ENCODE data around the gene TMEM179. TPM values are rescaled to one million over a fixed set of nuclear protein-coding genes. Genes with fewer than 3 reads are reported as not detected.

The TMEM179 gene
- total RNA-seq, 1 donor, result not detected

GRCh38 chr14:104561632-104562495, 42.7 kb downstream of the TMEM179 start:
- no peak for DNase-seq (ENCODE audit: low read depth)
- TF ChIP-seq, protein P1, sequence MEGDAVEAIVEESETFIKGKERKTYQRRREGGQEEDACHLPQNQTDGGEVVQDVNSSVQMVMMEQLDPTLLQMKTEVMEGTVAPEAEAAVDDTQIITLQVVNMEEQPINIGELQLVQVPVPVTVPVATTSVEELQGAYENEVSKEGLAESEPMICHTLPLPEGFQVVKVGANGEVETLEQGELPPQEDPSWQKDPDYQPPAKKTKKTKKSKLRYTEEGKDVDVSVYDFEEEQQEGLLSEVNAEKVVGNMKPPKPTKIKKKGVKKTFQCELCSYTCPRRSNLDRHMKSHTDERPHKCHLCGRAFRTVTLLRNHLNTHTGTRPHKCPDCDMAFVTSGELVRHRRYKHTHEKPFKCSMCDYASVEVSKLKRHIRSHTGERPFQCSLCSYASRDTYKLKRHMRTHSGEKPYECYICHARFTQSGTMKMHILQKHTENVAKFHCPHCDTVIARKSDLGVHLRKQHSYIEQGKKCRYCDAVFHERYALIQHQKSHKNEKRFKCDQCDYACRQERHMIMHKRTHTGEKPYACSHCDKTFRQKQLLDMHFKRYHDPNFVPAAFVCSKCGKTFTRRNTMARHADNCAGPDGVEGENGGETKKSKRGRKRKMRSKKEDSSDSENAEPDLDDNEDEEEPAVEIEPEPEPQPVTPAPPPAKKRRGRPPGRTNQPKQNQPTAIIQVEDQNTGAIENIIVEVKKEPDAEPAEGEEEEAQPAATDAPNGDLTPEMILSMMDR (IDR thresholded peaks at IDR 0.05; ENCODE audit: insufficient read depth, low read depth, low read length), result no peak
- no peak overlapping the region for H3K4me3 ChIP-seq (ENCODE audit: low read depth, low read length)

- no peak overlapping the region for H3K4me3 ChIP-seq (ENCODE audit: low read depth, low read length)
- DNase-seq (ENCODE audit: low read depth), result no peak
- TF ChIP-seq, protein P1 (IDR thresholded peaks at IDR 0.05; ENCODE audit: insufficient read depth, low read depth, low read length), result no peak
Measured at GRCh38 chr14:104561124-104561557, 43.4 kb downstream of the TMEM179 start.

GRCh38 chr14:104560586-104560945, 44.0 kb downstream of the TMEM179 start:
- no peak overlapping the region for H3K4me3 ChIP-seq (ENCODE audit: low read depth, low read length)
- DNase-seq (ENCODE audit: low read depth), result no peak
- TF ChIP-seq, protein P1 (IDR thresholded peaks at IDR 0.05; ENCODE audit: insufficient read depth, low read depth, low read length), result no peak

GRCh38 chr14:104559804-104560585, 44.6 kb downstream of the TMEM179 start:
- DNase-seq (ENCODE audit: low read depth), result no peak
- TF ChIP-seq, protein P1 (IDR thresholded peaks at IDR 0.05; ENCODE audit: insufficient read depth, low read depth, low read length), result no peak
- H3K4me3 ChIP-seq (ENCODE audit: low read depth, low read length), result no peak overlapping the region

GRCh38 chr14:104559028-104559803, 45.4 kb downstream of the TMEM179 start:
- H3K4me3 ChIP-seq (ENCODE audit: low read depth, low read length), result no peak overlapping the region
- DNase-seq (ENCODE audit: low read depth), result no peak
- TF ChIP-seq, protein P1 (IDR thresholded peaks at IDR 0.05; ENCODE audit: insufficient read depth, low read depth, low read length), result no peak

- no peak for DNase-seq (ENCODE audit: low read depth)
- no peak overlapping the region for H3K4me3 ChIP-seq (ENCODE audit: low read depth, low read length)
- TF ChIP-seq, protein P1 (IDR thresholded peaks at IDR 0.05; ENCODE audit: insufficient read depth, low read depth, low read length), result no peak
Measured at GRCh38 chr14:104558231-104559027, 46.1 kb downstream of the TMEM179 start.
